ENCODE results near the gene CTAGE8.
"Not testable (repeated sequence)": the region's sequence is repeated elsewhere in the genome, so short reads cannot be mapped to it uniquely, and the experiment has no call there.

The CTAGE8 gene, protein sequence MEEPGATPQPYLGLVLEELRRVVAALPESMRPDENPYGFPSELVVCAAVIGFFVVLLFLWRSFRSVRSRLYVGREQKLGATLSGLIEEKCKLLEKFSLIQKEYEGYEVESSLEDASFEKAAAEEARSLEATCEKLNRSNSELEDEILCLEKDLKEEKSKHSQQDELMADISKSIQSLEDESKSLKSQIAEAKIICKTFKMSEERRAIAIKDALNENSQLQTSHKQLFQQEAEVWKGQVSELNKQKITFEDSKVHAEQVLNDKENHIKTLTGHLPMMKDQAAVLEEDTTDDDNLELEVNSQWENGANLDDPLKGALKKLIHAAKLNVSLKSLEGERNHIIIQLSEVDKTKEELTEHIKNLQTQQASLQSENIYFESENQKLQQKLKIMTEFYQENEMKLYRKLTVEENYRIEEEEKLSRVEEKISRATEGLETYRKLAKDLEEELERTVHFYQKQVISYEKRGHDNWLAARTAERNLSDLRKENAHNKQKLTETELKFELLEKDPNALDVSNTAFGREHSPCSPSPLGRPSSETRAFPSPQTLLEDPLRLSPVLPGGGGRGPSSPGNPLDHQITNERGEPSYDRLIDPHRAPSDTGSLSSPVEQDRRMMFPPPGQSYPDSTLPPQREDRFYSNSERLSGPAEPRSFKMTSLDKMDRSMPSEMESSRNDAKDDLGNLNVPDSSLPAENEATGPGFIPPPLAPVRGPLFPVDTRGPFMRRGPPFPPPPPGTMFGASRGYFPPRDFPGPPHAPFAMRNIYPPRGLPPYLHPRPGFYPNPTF

GRCh38 chr7:144269188-144269587 lies at the start of gene CTAGE8:
Gene CTAGE8 (minus strand): TSS chr7:144269288. CDS start chr7:144269250, 38 bp downstream.
- not testable (repeated sequence) for DNase-seq

DNA sequence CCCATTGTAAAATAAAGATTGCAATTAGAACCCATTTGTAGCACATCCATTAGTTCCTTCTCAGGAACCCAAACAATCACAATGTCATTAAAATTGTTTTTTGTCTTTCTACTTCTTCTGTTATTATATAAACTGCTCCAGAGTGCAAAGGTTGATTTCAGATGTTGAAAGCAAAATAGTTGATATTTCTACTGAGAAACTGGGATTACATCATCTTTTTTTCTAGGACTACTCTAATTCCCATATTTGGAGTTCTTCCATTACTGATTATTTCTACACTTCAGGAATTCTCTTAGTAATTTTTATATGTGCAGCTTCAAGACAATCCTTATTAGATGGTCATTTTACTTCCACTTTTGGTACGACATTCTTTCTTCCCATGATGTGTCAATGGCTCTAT lies 48.4 kb upstream of the CTAGE8 start:
- not testable (repeated sequence) for DNase-seq

DNA sequence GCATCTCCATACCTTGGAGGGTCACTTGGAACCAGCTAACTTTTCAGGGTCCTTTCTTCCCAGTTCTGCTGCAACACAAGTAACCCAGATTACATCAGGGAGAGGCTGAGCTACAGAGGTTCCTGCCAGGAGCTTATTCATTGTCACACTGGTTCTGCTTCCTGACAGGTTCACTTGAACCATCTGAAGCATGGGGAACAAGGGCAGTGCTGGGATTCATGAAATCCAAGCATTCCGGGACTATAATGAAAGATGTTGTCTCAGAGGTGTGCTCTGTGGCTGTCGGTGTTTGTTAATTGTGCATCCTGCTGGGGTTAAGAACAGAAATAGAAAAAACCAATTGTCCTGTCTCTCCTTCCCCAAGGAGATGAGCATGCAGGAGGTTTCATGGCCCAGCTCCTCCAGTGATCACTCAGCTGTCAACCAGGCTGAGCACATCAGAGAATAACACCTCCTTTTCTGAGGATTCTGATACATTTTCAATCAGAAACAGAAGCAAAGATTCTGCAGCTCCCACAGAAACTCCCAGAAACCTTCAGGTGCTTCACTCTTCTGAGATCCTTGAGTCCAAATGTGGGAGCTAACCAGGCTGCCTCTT lies 42.9 kb upstream of the CTAGE8 start, which contains the start of gene OR2A1:
OR2A1 (plus strand) TSS at position 548 of the 598 bp plus-strand sequence. CDS start 5,706 bp downstream, outside the sequence.
- not testable (repeated sequence) for DNase-seq

GRCh38 chr7:144311218-144311617 lies 42.1 kb upstream of the CTAGE8 start:
- not testable (repeated sequence) for DNase-seq

DNA sequence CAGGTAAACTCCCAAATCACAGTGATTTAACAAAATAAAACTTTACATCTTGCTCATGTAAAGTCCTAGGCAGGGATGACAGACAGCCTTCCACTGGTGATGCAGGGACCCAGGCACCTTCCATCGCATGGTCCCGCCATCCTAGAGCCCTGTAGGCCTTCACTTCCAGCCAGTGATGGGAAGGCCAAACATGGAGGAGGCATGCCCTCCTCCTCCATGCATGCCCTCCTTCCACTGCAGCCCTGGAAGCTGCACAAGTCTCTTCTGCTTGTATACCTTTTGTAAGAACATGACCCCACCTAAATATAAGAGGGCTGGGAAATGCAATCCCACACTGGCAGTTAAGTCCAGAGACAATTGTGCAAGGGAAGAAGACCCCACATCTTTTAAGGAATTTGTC lies 40.6 kb upstream of the CTAGE8 start:
- not testable (repeated sequence) for DNase-seq

- not testable (repeated sequence) for DNase-seq
Measured at GRCh38 chr7:144305156-144305555, 36.1 kb upstream of the CTAGE8 start.

GRCh38 chr7:144303607-144304006 lies 34.5 kb upstream of the CTAGE8 start:
- DNase-seq, result not testable (repeated sequence)

DNA sequence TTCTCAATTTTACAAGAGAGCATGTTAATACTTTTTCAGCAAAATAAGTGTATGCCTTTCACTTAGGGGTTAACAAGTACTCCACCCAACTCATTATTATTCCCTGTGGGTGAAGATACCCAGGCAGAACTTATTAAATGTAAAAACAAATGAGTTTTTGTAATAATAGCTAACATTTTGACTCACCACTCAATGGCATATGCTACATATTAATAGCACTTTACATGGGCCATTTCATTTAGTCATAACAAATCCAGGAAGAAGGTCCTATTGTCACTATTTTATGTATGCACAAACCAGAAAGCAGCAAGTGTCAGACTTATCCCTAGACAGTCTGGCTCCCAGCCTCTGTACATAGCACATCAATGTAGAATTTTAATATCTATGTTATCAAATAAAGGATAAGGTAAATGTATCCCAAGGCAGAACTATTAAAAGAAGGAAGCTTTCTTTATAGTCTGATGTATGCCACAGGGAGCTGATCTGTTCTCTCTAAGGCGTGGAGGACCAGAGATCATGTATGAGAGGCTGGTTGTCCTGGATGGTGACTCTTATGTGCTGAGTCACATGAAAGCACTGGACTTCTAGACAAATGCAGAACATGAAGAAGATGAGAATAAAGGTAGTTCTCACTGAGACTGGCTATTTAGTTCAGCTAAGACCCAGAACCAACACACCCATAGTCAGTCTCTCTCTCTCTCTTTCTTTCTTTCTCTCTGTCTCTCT lies 33.7 kb upstream of the CTAGE8 start:
- DNase-seq, result not testable (repeated sequence)

DNA sequence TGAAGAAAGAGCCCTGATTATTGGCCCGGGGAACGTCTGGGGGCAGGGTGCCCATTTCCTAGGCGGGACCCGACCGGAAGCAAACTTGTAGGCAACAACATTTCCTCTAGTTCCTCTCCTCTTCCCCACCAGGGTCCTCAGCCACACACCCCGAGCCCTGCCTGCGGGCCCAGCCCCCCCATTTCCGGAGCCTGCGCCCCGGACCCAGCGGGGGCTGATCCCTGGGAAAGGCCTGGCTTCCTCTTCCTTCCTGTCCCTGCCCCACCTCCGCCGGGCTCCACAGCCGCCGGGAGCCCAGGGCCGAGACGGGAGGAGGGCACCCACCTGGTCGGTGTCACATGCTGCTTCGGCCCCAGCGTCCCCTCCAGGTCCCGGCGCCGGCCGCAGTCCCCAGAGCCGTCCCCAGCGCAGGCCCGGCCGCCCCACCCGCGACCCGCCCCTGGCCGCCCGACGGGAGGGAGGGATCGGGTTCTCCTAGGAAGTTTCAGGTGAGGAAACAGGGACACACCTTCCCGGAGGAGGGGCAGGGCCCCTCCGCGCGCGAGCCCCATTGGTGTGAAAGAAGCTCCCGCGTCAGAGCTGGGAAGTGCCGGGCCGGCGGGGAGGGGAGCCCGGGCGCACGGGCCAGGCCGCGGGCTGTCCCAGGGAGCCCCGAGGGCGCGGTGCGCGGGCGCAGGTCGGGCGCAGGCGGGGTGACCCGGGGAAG lies 24.9 kb upstream of the CTAGE8 start:
- not testable (repeated sequence) for DNase-seq

DNA sequence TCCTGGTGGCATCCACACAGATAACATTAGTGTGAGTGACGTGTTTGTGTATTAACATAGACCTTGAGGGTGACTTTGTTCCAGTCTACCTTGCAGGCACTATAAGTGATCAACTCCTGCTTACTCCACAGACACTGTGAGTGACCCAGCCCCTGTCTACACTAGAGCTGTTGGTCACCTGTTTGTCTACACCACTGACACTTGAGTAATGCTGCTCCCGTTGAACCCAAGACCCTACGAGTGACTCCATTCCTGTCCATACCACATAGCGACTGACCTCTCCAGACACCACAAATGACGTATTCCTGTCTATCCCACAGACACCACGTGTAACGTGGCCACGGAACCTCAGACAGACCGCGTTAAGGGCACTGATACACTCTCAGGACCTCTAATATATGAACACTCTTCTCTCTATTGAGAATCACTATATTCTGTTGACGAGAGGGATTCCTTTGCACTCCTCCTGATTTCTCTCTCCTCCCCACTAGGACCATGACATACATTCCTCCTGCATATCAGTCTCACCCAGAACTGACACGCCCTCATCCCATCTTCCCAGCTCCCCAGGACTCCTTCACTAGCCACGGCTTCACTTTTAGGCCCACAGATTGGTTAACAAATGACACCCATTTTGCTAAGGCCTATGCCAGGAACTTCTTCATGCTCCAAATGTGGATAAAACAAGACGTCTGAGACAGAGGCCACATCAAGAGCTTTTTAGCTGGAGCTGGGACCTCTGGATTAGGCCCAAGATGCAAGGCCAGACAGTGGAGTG lies 23.5 kb upstream of the CTAGE8 start:
- DNase-seq, result not testable (repeated sequence)

DNA sequence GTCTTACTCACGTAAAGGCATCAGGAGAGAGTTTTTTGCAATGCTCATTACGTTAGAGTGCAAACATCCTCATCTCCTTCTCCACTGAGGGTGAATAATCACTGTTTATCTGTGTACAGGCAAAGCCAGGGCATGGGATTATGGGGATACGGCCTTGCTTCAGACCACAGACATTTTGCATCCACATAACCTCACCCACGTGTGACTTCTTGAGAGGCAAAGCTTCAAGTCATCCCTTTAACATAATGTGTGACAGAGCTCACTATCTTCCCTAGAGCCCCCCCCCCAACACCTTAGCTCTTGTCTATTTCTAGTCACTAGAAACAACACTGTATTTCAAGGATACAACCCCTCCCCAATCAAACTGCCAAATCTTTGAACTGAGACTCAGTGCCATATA lies 22.5 kb upstream of the CTAGE8 start:
- DNase-seq, result not testable (repeated sequence)

DNA sequence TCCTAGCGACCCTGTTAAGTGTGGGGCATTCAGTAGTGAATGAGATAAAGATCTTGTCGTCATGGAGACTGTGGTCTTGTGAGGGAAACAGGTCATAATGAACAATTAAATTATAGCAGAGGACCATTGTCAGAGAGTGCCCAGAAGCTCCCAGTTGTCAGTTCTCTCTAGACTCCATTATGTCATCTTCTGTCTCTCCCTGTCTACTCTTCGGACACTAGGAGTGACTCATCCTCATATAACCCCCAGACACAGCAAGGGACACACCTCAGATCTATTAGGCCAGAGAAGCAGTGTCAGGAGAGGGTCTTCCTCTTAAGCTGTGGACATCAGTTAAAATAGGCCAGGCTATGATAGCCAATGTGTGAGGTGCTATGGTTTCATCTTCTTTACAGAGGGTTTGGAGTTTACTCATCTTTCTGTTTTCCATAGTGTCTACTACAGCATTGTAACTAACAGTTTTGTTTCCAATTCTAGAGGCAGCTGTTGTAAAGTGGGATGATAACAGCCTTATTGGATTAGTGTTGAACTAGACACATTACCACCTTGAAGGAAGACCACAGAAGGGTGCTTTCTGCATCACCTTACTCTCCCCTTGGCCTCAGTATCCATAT lies 18.2 kb upstream of the CTAGE8 start:
- DNase-seq, result not testable (repeated sequence)

GRCh38 chr7:144283716-144284115 lies 14.6 kb upstream of the CTAGE8 start:
- DNase-seq, result not testable (repeated sequence)

- DNase-seq, result not testable (repeated sequence)
Measured at GRCh38 chr7:144282490-144282889, 13.4 kb upstream of the CTAGE8 start.

DNA sequence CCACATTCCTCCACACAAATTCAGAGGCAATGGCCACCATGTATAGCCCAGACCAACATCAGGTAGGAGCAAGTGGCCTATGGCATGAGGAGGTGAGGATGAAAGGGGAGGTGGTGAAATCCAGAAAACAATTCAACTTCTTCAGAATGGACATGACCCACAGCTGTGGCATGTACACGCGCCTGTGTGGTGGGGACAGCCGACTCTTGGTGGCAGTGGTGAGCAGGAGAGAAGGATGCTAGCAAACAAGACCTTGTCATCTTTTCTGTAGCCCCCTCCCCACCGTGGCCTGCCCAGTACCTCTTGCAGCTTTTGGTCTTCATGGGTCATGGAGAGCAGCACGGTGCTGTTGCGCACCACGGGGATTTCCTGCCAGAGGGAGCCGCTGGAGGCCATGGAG lies 12.9 kb upstream of the CTAGE8 start:
- not testable (repeated sequence) for DNase-seq

DNA sequence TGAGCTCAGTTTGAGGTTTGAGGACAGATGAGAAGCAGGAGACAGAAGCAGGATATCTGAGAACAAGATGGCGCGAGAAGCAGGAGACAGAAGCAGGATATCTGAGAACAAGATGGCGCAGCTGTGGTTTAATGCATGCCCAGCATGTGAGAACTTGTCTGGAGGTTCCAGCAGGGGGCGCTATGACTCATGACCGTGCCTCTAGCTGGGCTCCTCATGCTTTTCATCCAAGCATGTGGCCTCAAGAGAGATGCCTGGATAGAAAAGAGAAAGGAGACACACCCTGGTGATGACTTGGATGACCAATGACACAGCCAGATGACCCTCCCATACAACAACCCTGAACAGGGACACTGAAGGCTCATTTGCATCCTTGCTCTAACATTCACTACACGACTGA lies 10.9 kb upstream of the CTAGE8 start:
- DNase-seq, result not testable (repeated sequence)

DNA sequence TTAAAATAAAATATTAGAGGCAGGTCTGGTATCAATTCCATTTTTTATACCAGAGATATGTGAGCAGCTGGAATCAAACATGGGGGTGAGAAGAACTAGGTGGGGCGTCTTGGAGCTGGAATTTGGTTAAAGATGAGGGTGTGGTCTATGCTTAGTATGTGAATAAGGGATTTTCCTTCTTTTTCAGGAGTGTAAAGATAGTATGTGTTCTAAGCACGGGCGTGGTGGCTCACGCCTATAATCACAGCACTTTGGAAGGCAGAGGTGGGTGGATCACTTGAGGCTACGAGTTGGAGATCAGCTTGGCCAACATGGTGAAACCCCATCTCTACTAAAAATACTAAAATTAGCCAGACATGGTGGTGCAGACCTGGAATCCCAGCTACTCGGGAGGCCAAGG lies 6.2 kb upstream of the CTAGE8 start:
- not testable (repeated sequence) for DNase-seq

DNA sequence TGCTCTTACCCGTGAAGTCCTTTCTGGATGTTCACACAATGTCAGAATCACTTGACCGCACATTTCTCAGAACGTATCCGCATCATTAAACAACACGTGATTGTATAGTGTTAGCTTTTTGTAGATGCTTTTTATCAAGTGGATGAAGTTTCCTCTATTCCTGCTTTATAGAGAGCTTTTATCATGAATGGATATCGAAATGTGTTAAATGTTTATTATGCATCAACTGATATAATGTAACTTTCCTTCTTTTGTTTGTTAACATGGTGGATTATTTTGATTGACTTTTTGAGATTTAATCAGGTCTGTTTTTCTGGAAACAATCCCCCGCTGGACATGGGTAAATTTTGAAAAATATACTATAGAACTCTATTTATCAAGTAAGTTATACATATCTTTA lies 4.4 kb downstream of the CTAGE8 start, which contains the start of gene OR2A7:
OR2A7 (minus strand) TSS at position 101 of the 400 bp plus-strand sequence. CDS start 5,164 bp downstream, outside the sequence.
- not testable (repeated sequence) for DNase-seq

- not testable (repeated sequence) for DNase-seq
Measured at GRCh38 chr7:144262128-144262527, 7.0 kb downstream of the CTAGE8 start.

- not testable (repeated sequence) for DNase-seq
Measured at GRCh38 chr7:144259067-144259466, 10.0 kb downstream of the CTAGE8 start.

All from AML-193 (cell line).